Progenitor cell of endocrine pancreas (in vitro differentiated cells): ENCODE measurements around the gene ABI1. TPM values are rescaled to one million over a fixed set of nuclear protein-coding genes. Genes with fewer than 3 reads are reported as not detected.
A peak's percentile ranks its signal among the peaks of the same experiment; 100 is the strongest.

Source experiments
- DNase-seq: peaks from one replicate; pipeline ENCODE4 v3.0.0; 2021; ENCODE audit warnings: low spot score; ENCODE audit not compliant: unreplicated experiment
- H3K27ac Mint-ChIP-seq: 2 replicates; pipeline ENCODE4 v1.8.0; 2021; ENCODE audit warnings: mild to moderate bottlenecking, moderate library complexity, mixed read lengths
- H3K27me3 Mint-ChIP-seq: 2 replicates; pipeline ENCODE4 v1.8.0; 2021; ENCODE audit warnings: mixed read lengths
- H3K36me3 Mint-ChIP-seq: 2 replicates; pipeline ENCODE4 v1.8.0; 2022; ENCODE audit warnings: mixed read lengths; ENCODE audit not compliant: insufficient read depth
- H3K4me1 Mint-ChIP-seq: 2 replicates; pipeline ENCODE4 v1.8.0; 2021; ENCODE audit warnings: low read depth, mixed read lengths
- H3K4me3 Mint-ChIP-seq: 2 replicates; pipeline ENCODE4 v1.8.0; 2021; ENCODE audit warnings: low read depth, mild to moderate bottlenecking, moderate library complexity, mixed read lengths
- H3K9me3 Mint-ChIP-seq: 2 replicates; pipeline ENCODE4 v1.8.0; 2021; ENCODE audit warnings: low read depth, mixed read lengths
- CTCF ChIP-seq: fragments of 200-600 bp; sonication (generic); IDR thresholded peaks from one replicate; pipeline ENCODE4 v1.5.0; 2021; ENCODE audit warnings: antibody characterized with exemption, mild to moderate bottlenecking; ENCODE audit not compliant: unreplicated experiment
- total RNA-seq: library from RNA; stranded (reverse); gene quantifications from 2 replicates; pipeline ENCODE4 v1.2.1, GENCODE V29; 2021

Gene ABI1
- total RNA-seq, 1 donor from 2014 or later = 48.2 TPM

GRCh38 chr10:26755443-26755903 is 105.3 kb downstream of the ABI1 start:
- no peak overlapping the region for H3K27ac Mint-ChIP-seq
- H3K27me3 Mint-ChIP-seq = no peaks in the 10 kb centered on the region
- no peak for TF ChIP-seq CTCF
- H3K4me3 Mint-ChIP-seq = no peak overlapping the region
- no peaks in the 10 kb centered on the region for H3K9me3 Mint-ChIP-seq
- peaks cover 3% of the 10 kb centered on the region for H3K36me3 Mint-ChIP-seq
- DNase-seq = no peak
- peaks cover 1% of the 10 kb centered on the region for H3K4me1 Mint-ChIP-seq

GRCh38 chr10:26746061-26746460 is 114.7 kb downstream of the ABI1 start:
- peak overlapping the region; percentile 39 for H3K27ac Mint-ChIP-seq
- no peaks in the 10 kb centered on the region for H3K4me1 Mint-ChIP-seq
- peaks cover 20% of the 10 kb centered on the region for H3K36me3 Mint-ChIP-seq
- no peaks in the 10 kb centered on the region for H3K9me3 Mint-ChIP-seq
- TF ChIP-seq CTCF = no peak
- no peak overlapping the region for H3K4me3 Mint-ChIP-seq
- no peaks in the 10 kb centered on the region for H3K27me3 Mint-ChIP-seq
- no peak for DNase-seq

GRCh38 chr10:26743841-26744240 is 116.9 kb downstream of the ABI1 start:
- peaks cover 24% of the 10 kb centered on the region for H3K36me3 Mint-ChIP-seq
- H3K4me1 Mint-ChIP-seq = no peaks in the 10 kb centered on the region
- DNase-seq = no peak
- no peak for TF ChIP-seq CTCF
- H3K27ac Mint-ChIP-seq = peak overlapping the region; percentile 4
- H3K9me3 Mint-ChIP-seq = no peaks in the 10 kb centered on the region
- H3K27me3 Mint-ChIP-seq = no peaks in the 10 kb centered on the region
- no peak overlapping the region for H3K4me3 Mint-ChIP-seq

- Mint-ChIP-seq H3K27me3 (no peaks in the 10 kb centered on the region), H3K4me3 (no peak overlapping the region), H3K27ac (no peak overlapping the region), H3K36me3 (peaks cover 24% of the 10 kb centered on the region), H3K4me1 (peaks cover 2% of the 10 kb centered on the region), H3K9me3 (no peaks in the 10 kb centered on the region)
- TF ChIP-seq CTCF = no peak
- no peak for DNase-seq
Measured at GRCh38 chr10:26743091-26743490, 117.7 kb downstream of the ABI1 start.

GRCh38 chr10:26741368-26741767 is 119.4 kb downstream of the ABI1 start:
- H3K36me3 Mint-ChIP-seq = peaks cover 24% of the 10 kb centered on the region
- H3K27me3 Mint-ChIP-seq = no peaks in the 10 kb centered on the region
- H3K27ac Mint-ChIP-seq = no peak overlapping the region
- no peak overlapping the region for H3K4me3 Mint-ChIP-seq
- no peaks in the 10 kb centered on the region for H3K9me3 Mint-ChIP-seq
- TF ChIP-seq CTCF = no peak
- H3K4me1 Mint-ChIP-seq = peaks cover 2% of the 10 kb centered on the region
- no peak for DNase-seq
